IPS DF 6.9 (cell line): ENCODE data around the gene MYO3B.
"Not testable (repeated sequence)": the region's sequence is repeated elsewhere in the genome, so short reads cannot be mapped to it uniquely, and the experiment has no call there.

Experiments
- DNase-seq: peaks from one replicate; pipeline ENCODE4 v3.0.0-alpha.2; 2013; ENCODE audit warnings: low read depth, low spot score
- H3K27ac ChIP-seq: one replicate; pipeline ENCODE4 v1.5.1; 2013; ENCODE audit warnings: low read length, control low read depth
- H3K27me3 ChIP-seq: 2 replicates; pipeline ENCODE4 v1.6.1; 2013; ENCODE audit warnings: mild to moderate bottlenecking, low read length; ENCODE audit not compliant: control insufficient read depth, insufficient read depth
- H3K36me3 ChIP-seq: 2 replicates; pipeline ENCODE4 v1.6.1; 2013; ENCODE audit warnings: low read length; ENCODE audit not compliant: control insufficient read depth, insufficient read depth
- H3K4me1 ChIP-seq: 2 replicates; pipeline ENCODE4 v1.6.1; 2013; ENCODE audit warnings: low read length; ENCODE audit not compliant: control insufficient read depth, insufficient read depth
- H3K4me3 ChIP-seq: 2 replicates; pipeline ENCODE4 v1.5.1; 2013; ENCODE audit warnings: mild to moderate bottlenecking, low read length
- H3K9me3 ChIP-seq: 2 replicates; pipeline ENCODE4 v1.6.1; 2013; ENCODE audit warnings: low read length, inconsistent platforms; ENCODE audit not compliant: control insufficient read depth, insufficient read depth
- WGBS: extraction: QIAGEN DNeasy Blood & Tissue Kit; methylation state at CpG from one replicate; pipeline ENCODE4 v1.1.7; 2013; ENCODE audit warnings: mixed read lengths, missing lambda C conversion rate; ENCODE audit not compliant: insufficient read length, insufficient coverage; 5-methylcytosine and 5-hydroxymethylcytosine counted together

MYO3B gene

GRCh38 chr2:170461889-170462288 lies 283.9 kb downstream of the MYO3B start:
- no peaks in the 10 kb centered on the region for H3K36me3 ChIP-seq
- DNase-seq = no peak

GRCh38 chr2:170462433-170463205 lies 284.7 kb downstream of the MYO3B start:
- no CpG with 5 or more reads among the region's 8 CpGs for WGBS
- no peak overlapping the region for H3K4me3 ChIP-seq
- 0 out of 2 replicates have a peak, but pooled peaks cover 2% of the 10 kb centered on the region for H3K4me1 ChIP-seq
- H3K36me3 ChIP-seq = no peaks in the 10 kb centered on the region
- H3K27me3 ChIP-seq = no peaks in the 10 kb centered on the region
- 0 out of 2 replicates have a peak, but pooled peaks cover 1% of the 10 kb centered on the region for H3K9me3 ChIP-seq
- no peak overlapping the region for H3K27ac ChIP-seq
- DNase-seq = no peak

More at GRCh38 chr2:170461889-170462288, 283.9 kb downstream of the MYO3B start:
- H3K27me3 ChIP-seq = no peaks in the 10 kb centered on the region
- H3K4me1 ChIP-seq = 0 out of 2 replicates have a peak, but pooled peaks cover 2% of the 10 kb centered on the region
- no peak overlapping the region for H3K27ac ChIP-seq
- H3K4me3 ChIP-seq = no peak overlapping the region
- H3K9me3 ChIP-seq = 0 out of 2 replicates have a peak, but pooled peaks cover 1% of the 10 kb centered on the region
- no CpG with 5 or more reads among the region's 4 CpGs for WGBS

- H3K27me3 ChIP-seq = no peaks in the 10 kb centered on the region
- WGBS = no CpG with 5 or more reads among the region's 4 CpGs
- 0 out of 2 replicates have a peak, but pooled peaks cover 2% of the 10 kb centered on the region for H3K4me1 ChIP-seq
- H3K27ac ChIP-seq = no peak overlapping the region
- no peaks in the 10 kb centered on the region for H3K36me3 ChIP-seq
- 0 out of 2 replicates have a peak, but pooled peaks cover 1% of the 10 kb centered on the region for H3K9me3 ChIP-seq
- H3K4me3 ChIP-seq = no peak overlapping the region
- no peak for DNase-seq
Measured at GRCh38 chr2:170463206-170463537, 285.2 kb downstream of the MYO3B start.

- Histone ChIP-seq H3K4me1 (0 out of 2 replicates have a peak, but pooled peaks cover 2% of the 10 kb centered on the region), H3K4me3 (no peak overlapping the region), H3K9me3 (0 out of 2 replicates have a peak, but pooled peaks cover 1% of the 10 kb centered on the region), H3K27me3 (no peaks in the 10 kb centered on the region), H3K27ac (no peak overlapping the region), H3K36me3 (no peaks in the 10 kb centered on the region)
- DNase-seq = no peak
- no CpG with 5 or more reads among the region's 5 CpGs for WGBS
Measured at GRCh38 chr2:170464268-170464667, 286.3 kb downstream of the MYO3B start.

- Histone ChIP-seq H3K27ac (no peak overlapping the region), H3K9me3 (no peaks in the 10 kb centered on the region), H3K4me3 (no peak overlapping the region), H3K27me3 (no peaks in the 10 kb centered on the region), H3K36me3 (no peaks in the 10 kb centered on the region), H3K4me1 (0 out of 2 replicates have a peak, but pooled peaks cover 2% of the 10 kb centered on the region)
- WGBS = no CpG with 5 or more reads among the region's 4 CpGs
- DNase-seq = no peak
Measured at GRCh38 chr2:170465241-170465640, 287.3 kb downstream of the MYO3B start.

- Histone ChIP-seq H3K27me3 (no peaks in the 10 kb centered on the region), H3K27ac (no peak overlapping the region), H3K36me3 (no peaks in the 10 kb centered on the region), H3K4me3 (no peak overlapping the region), H3K9me3 (no peaks in the 10 kb centered on the region), H3K4me1 (0 out of 2 replicates have a peak, but pooled peaks cover 2% of the 10 kb centered on the region)
- no peak for DNase-seq
- no CpG with 5 or more reads among the region's 8 CpGs for WGBS
Measured at GRCh38 chr2:170466632-170467031, 288.7 kb downstream of the MYO3B start.

- Histone ChIP-seq H3K27me3 (no peaks in the 10 kb centered on the region), H3K36me3 (no peaks in the 10 kb centered on the region), H3K9me3 (no peaks in the 10 kb centered on the region), H3K4me3 (no peak overlapping the region), H3K27ac (no peak overlapping the region), H3K4me1 (no peaks in the 10 kb centered on the region)
- DNase-seq = no peak
- WGBS = no CpG with 5 or more reads among the region's 1 CpG
Measured at GRCh38 chr2:170467568-170468422, 289.8 kb downstream of the MYO3B start.

GRCh38 chr2:170468557-170468956 lies 290.6 kb downstream of the MYO3B start:
- no CpG with 5 or more reads among the region's 4 CpGs for WGBS
- Histone ChIP-seq H3K4me1 (no peaks in the 10 kb centered on the region), H3K4me3 (no peak overlapping the region), H3K27ac (no peak overlapping the region), H3K27me3 (no peaks in the 10 kb centered on the region), H3K9me3 (no peaks in the 10 kb centered on the region), H3K36me3 (no peaks in the 10 kb centered on the region)
- no peak for DNase-seq

- not testable (repeated sequence) for H3K36me3 ChIP-seq, H3K4me1 ChIP-seq, H3K27ac ChIP-seq, H3K9me3 ChIP-seq, H3K27me3 ChIP-seq, H3K4me3 ChIP-seq, DNase-seq
- no CpG with 5 or more reads among the region's 4 CpGs for WGBS
Measured at GRCh38 chr2:170472498-170472897, 294.6 kb downstream of the MYO3B start.

- Histone ChIP-seq H3K9me3 (no peaks in the 10 kb centered on the region), H3K36me3 (no peaks in the 10 kb centered on the region), H3K4me3 (no peak overlapping the region), H3K27ac (no peak overlapping the region), H3K4me1 (peaks cover 3% of the 10 kb centered on the region; the same call in 1 of the 2 replicates), H3K27me3 (no peaks in the 10 kb centered on the region)
- WGBS = no CpG with 5 or more reads among the region's 6 CpGs
- no peak for DNase-seq
Measured at GRCh38 chr2:170475878-170476277, 297.9 kb downstream of the MYO3B start.
